GM12878 (cell line): Measurements from ENCODE around the gene RNLS. TPM values are rescaled to one million over a fixed set of nuclear protein-coding genes. Genes with fewer than 3 reads are reported as not detected.

Experiments used
- ATAC-seq: fragments of 200-7000 bp; cut with Tn5 transposase; 3 replicates; pipeline ENCODE4 v1.9.1; 2020; ENCODE audit warnings: mild to moderate bottlenecking, moderate library complexity
- BruUV-seq: library from RNA; stranded (reverse); fragments of 400-500 nt; replicated peaks from 2 replicates; lab custom pipeline; 2021; lab: Mats Ljungman, UMichigan
- CTCF ChIA-PET: fragments of 300-600 bp; sonication (Branson Sonifier 250); formaldehyde crosslinking; extraction: SDS; loops from one replicate; lab custom pipeline; 2021; ENCODE audit warnings: inconsistent platforms; lab: Yijun Ruan, JAX
- POLR2A ChIA-PET: fragments of 350-600 bp; formaldehyde crosslinking; extraction: SDS; loops from one replicate; lab custom pipeline; 2021; ENCODE audit warnings: inconsistent platforms; lab: Charles Lee
- RAD21 ChIA-PET: fragments of 300-600 bp; sonication (Branson Sonifier 250); formaldehyde crosslinking; loops from one replicate; lab custom pipeline; 2023; ENCODE audit warnings: antibody characterized with exemption; ENCODE audit not compliant: unreplicated experiment; lab: Charles Lee
- SMC1A ChIA-PET: fragments of 300-600 bp; sonication (Branson Sonifier 250); formaldehyde crosslinking; loops from one replicate; lab custom pipeline; 2023; ENCODE audit not compliant: unreplicated experiment, uncharacterized antibody; lab: Charles Lee
- DNase-seq: peaks from one replicate; pipeline ENCODE4 v3.0.0-alpha.2; 2011; ENCODE audit warnings: low read depth, low spot score
- FAIRE-seq: peaks from 3 replicates; lab custom pipeline; 2011; peaks lifted over from hg19 to GRCh38; lab: Jason Lieb, UNC
- H2AFZ ChIP-seq: 2 replicates; pipeline ENCODE4 v1.6.0; 2011; ENCODE audit warnings: low read depth, low read length, control low read depth; ENCODE audit not compliant: control insufficient read depth
- H3K27ac ChIP-seq: 2 replicates; pipeline ENCODE4 v1.5.1; 2011; ENCODE audit warnings: control low read depth; ENCODE audit not compliant: control insufficient read depth, insufficient read depth
- H3K27me3 ChIP-seq, 2 experiments: replicated peaks in 1 of 2; 2 replicates each; pipeline versions ENCODE4 v1.6.0 to v1.6.1; 2011; ENCODE audit warnings: low read length in 1 of 2; ENCODE audit not compliant: control insufficient read depth in 2 of 2, insufficient read depth in 2 of 2
- H3K36me3 ChIP-seq, 2 experiments: 2 replicates each; pipeline ENCODE4 v1.5.1; 2011; ENCODE audit warnings: low read length in 1 of 2; ENCODE audit not compliant: control insufficient read depth in 2 of 2, insufficient read depth in 2 of 2
- H3K4me1 ChIP-seq: 2 replicates; pipeline ENCODE4 v1.6.1; 2011; ENCODE audit warnings: mild to moderate bottlenecking, low read length, moderate library complexity, mixed read lengths; ENCODE audit not compliant: control insufficient read depth, insufficient read depth
- H3K4me2 ChIP-seq: 2 replicates; pipeline ENCODE4 v1.6.0; 2011; ENCODE audit warnings: control low read depth; ENCODE audit not compliant: control insufficient read depth, insufficient read depth
- H3K4me3 ChIP-seq: fragments of 200-600 bp; sonication (generic); 2 replicates; pipeline ENCODE4 v1.5.1; 2016
- H3K79me2 ChIP-seq: 2 replicates; pipeline ENCODE4 v1.6.0; 2011; ENCODE audit warnings: low read length; ENCODE audit not compliant: control insufficient read depth, insufficient read depth
- H3K9ac ChIP-seq: 2 replicates; pipeline ENCODE4 v1.8.0; 2011; ENCODE audit warnings: low read length, control low read depth, mixed read lengths; ENCODE audit not compliant: control insufficient read depth, insufficient read depth
- H3K9me3 ChIP-seq: replicated peaks from 3 replicates; pipeline ENCODE4 v1.5.1; 2011; ENCODE audit warnings: mild to moderate bottlenecking, low read length; ENCODE audit not compliant: control insufficient read depth, insufficient read depth
- H4K20me1 ChIP-seq: 2 replicates; pipeline ENCODE4 v1.6.0; 2011; ENCODE audit not compliant: control insufficient read depth, insufficient read depth
- MTA3 ChIP-seq: IDR thresholded peaks from 2 replicates; pipeline ENCODE4 v1.6.1; 2012; ENCODE audit warnings: low read length, inconsistent platforms, borderline replicate concordance
- WGBS: methylation state at CpG from one replicate; pipeline ENCODE4 v1.1.6; 2016; ENCODE audit warnings: low lambda C conversion rate; ENCODE audit not compliant: insufficient replicate concordance, insufficient coverage; ENCODE audit errors: missing lambda C conversion rate; 5-methylcytosine and 5-hydroxymethylcytosine counted together
- in situ Hi-C: fragments of 300-500 bp; cut with MboI; formaldehyde crosslinking; loops from 9 replicates; pipeline ENCODE4 v1.14.3; 2018; ENCODE audit warnings: mixed read lengths
- intact Hi-C: fragments of 100-400 bp; cut with micrococcal nuclease; formaldehyde crosslinking; loops from one replicate; pipeline ENCODE4 v1.14.2; 2022; ENCODE audit not compliant: unreplicated experiment
- polyA plus RNA-seq, 11 experiments: library from polyadenylated mRNA; depleted of rRNA in 4 of 11; unstranded in 6 of 11; stranded (reverse) in 5 of 11; fragments of >200 nt; fragmentation: Nextera tagmentation in 4 of 11; fragmentation: Illumina TruSeq in 1 of 11; extraction: Ambion mirVana in 4 of 11; extraction: Trizol in 1 of 11; gene quantifications; 1 replicate in 1 of 11; 2 replicates in 10 of 11; pipeline versions ENCODE4 v1.2.1 to v1.2.3, GENCODE V29; 2011 to 2016; ENCODE audit warnings: inconsistent platforms in 2 of 11, missing spikeins in 2 of 11, low read depth in 1 of 11
- total RNA-seq, 4 experiments: library from RNA; depleted of rRNA in 3 of 4; stranded (reverse); fragments of >200 nt in 3 of 4; fragmentation: Illumina TruSeq in 1 of 4; extraction: Trizol in 1 of 4; gene quantifications; 2 replicates each; pipeline versions ENCODE4 v1.2.1 to v1.2.3, GENCODE V29; 2013 to 2021
- TF ChIP-seq, protein P1 (sequence below): fragments of 450-650 bp; IDR thresholded peaks from 2 replicates; pipeline ENCODE4 v1.6.1; 2017; ENCODE audit warnings: mild to moderate bottlenecking, low read depth, inconsistent platforms; ENCODE audit not compliant: poor library complexity, severe bottlenecking
- TF ChIP-seq, protein P2 (sequence below): IDR thresholded peaks from 2 replicates; pipeline ENCODE4 v1.6.1; 2012; ENCODE audit warnings: low read length, inconsistent platforms

Gene RNLS
- total and polyA plus RNA-seq, 10 of the 15 experiments (the other 5 are each of a cell fraction or from before 2014, with no cell fraction given) = 3.4 to 6.7 (median 4.6) TPM

DNA sequence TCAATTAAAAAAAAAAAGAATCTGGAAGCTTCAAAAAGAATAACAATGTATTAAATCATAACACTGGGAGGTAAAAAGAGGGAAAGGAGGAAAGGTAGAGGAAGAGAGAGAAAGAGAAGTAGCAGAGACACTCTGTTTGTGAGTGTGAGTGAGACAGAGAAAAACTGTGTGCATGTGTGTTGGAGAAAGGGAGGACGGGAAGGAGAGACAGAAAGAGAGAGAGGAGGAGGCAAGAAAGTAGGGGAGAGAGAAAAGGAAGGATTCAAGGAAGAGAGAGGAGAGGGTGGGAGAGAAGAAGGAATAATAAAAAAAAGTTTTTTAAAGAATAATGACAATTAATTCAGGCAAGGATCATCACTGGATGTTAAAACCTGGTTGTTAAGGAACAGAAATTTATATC, 77.9 kb downstream of the RNLS start (continued):
- TF ChIP-seq, protein P1, sequence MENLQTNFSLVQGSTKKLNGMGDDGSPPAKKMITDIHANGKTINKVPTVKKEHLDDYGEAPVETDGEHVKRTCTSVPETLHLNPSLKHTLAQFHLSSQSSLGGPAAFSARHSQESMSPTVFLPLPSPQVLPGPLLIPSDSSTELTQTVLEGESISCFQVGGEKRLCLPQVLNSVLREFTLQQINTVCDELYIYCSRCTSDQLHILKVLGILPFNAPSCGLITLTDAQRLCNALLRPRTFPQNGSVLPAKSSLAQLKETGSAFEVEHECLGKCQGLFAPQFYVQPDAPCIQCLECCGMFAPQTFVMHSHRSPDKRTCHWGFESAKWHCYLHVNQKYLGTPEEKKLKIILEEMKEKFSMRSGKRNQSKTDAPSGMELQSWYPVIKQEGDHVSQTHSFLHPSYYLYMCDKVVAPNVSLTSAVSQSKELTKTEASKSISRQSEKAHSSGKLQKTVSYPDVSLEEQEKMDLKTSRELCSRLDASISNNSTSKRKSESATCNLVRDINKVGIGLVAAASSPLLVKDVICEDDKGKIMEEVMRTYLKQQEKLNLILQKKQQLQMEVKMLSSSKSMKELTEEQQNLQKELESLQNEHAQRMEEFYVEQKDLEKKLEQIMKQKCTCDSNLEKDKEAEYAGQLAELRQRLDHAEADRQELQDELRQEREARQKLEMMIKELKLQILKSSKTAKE = no peak

DNA sequence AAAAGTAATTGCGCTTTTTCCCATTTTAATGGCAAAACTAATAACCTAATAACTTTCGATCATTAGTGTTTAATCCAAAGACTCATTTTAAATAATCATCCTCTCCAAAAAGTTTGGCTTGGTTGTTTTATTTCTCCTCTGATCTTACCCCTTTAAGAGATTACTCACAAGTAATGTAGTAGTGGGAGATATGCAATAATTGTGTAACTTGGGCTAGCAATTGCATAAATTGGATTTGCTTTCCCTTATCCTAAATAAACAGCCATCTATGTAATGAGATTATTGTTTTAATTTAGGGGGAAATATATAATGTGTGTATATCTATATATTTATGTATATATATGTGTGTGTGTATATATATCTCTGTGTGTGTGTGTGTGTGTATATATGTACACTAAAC, 82.5 kb downstream of the RNLS start:
- Histone ChIP-seq H3K4me3 (no peak overlapping the region), H3K9ac (no peak overlapping the region), H3K4me1 (no peaks in the 10 kb centered on the region; the same call in 1 of the 2 replicates), H4K20me1 (no peaks in the 10 kb centered on the region), H3K36me3 (no peaks in the 10 kb centered on the region), H2AFZ (no peak overlapping the region), H3K79me2 (no peaks in the 10 kb centered on the region), H3K27ac (no peak overlapping the region), H3K27me3 (no peaks in the 10 kb centered on the region), H3K4me2 (no peak overlapping the region), H3K9me3 (no peaks in the 10 kb centered on the region)
- FAIRE-seq (no peak), ATAC-seq (no peak), DNase-seq (no peak)
- intact Hi-C loops = no loop called here
- 100% methylated on average over 2 of the region's 2 CpGs for WGBS
- TF ChIP-seq, protein P2, sequence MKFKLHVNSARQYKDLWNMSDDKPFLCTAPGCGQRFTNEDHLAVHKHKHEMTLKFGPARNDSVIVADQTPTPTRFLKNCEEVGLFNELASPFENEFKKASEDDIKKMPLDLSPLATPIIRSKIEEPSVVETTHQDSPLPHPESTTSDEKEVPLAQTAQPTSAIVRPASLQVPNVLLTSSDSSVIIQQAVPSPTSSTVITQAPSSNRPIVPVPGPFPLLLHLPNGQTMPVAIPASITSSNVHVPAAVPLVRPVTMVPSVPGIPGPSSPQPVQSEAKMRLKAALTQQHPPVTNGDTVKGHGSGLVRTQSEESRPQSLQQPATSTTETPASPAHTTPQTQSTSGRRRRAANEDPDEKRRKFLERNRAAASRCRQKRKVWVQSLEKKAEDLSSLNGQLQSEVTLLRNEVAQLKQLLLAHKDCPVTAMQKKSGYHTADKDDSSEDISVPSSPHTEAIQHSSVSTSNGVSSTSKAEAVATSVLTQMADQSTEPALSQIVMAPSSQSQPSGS = no peak
- no peak for TF ChIP-seq MTA3
- ChIA-PET RAD21 (no interaction called here), POLR2A (no interaction called here), SMC1A (no interaction called here), CTCF (interaction anchor here (0.7 kb wide), 1 partner anchor 643 kb away, joined by 4 read pairs; no protein-coding TSS in a partner anchor)
- BruUV-seq = no TSS peak
- in situ Hi-C loops = no loop called here
